K562 (cell line): ENCODE data around the gene EMC1. TPM values are rescaled to one million over a fixed set of nuclear protein-coding genes. Genes with fewer than 3 reads are reported as not detected.
A peak's percentile ranks its signal among the peaks of the same experiment; 100 is the strongest.

ENCODE experiments used
- ARID1B ChIP-seq: fragments of 450-650 bp; IDR thresholded peaks from 2 replicates; pipeline ENCODE4 v1.6.1; 2016; ENCODE audit warnings: antibody characterized with exemption, mild to moderate bottlenecking, inconsistent platforms
- BMI1 ChIP-seq: fragments of 150-350 bp; IDR thresholded peaks from 2 replicates; pipeline ENCODE4 v1.6.1; 2014; ENCODE audit warnings: low read length
- BRD9 ChIP-seq: fragments of 450-650 bp; IDR thresholded peaks from 2 replicates; pipeline ENCODE4 v1.6.1; 2018; ENCODE audit warnings: low read depth; ENCODE audit not compliant: partially characterized antibody
- CCNT2 ChIP-seq: IDR thresholded peaks from 2 replicates; pipeline ENCODE4 v1.6.1; 2011; ENCODE audit warnings: borderline replicate concordance, low read depth, mild to moderate bottlenecking, moderate library complexity, mixed read lengths, low read length; ENCODE audit not compliant: insufficient read length; ENCODE audit errors: extremely low read depth
- CEBPG ChIP-seq, 3 experiments: fragments of 200-800 bp in 1 of 3; sonication (Bioruptor generic) in 1 of 3; sonication (generic) in 1 of 3; formaldehyde crosslinking in 1 of 3; IDR thresholded peaks in 2 of 3; conservative IDR thresholded peaks in 1 of 3; 2 replicates each; pipeline versions ENCODE4 v1.6.1 to v1.8.0; 2016 to 2022; ENCODE audit warnings: missing compliant biosample characterization in 2 of 3, missing genetic modification characterization in 2 of 3, mild to moderate bottlenecking in 1 of 3, missing genetic modification reagents in 1 of 3
- DACH1 ChIP-seq: fragments of 450-650 bp; IDR thresholded peaks from 2 replicates; pipeline ENCODE4 v1.6.1; 2018; ENCODE audit not compliant: partially characterized antibody
- GABPA ChIP-seq: fragments of 200-800 bp; sonication (Bioruptor generic); conservative IDR thresholded peaks from 2 replicates; pipeline ENCODE4 v1.6.1; 2016; ENCODE audit warnings: low read depth, missing genetic modification characterization, missing compliant biosample characterization
- KLF13 ChIP-seq: fragments of 450-650 bp; IDR thresholded peaks from 2 replicates; pipeline ENCODE4 v1.6.1; 2016; ENCODE audit warnings: missing genetic modification characterization, low read depth, mild to moderate bottlenecking, missing compliant biosample characterization, moderate library complexity, borderline replicate concordance
- KLF6 ChIP-seq: fragments of 250-450 bp; sonication (Bioruptor Pico); IDR thresholded peaks from 2 replicates; pipeline ENCODE4 v1.4.0; 2020; ENCODE audit warnings: mild to moderate bottlenecking, moderate library complexity, borderline replicate concordance
- LEF1 ChIP-seq: fragments of 450-650 bp; IDR thresholded peaks from 2 replicates; pipeline ENCODE4 v1.6.1; 2016; ENCODE audit warnings: mild to moderate bottlenecking
- MAFK ChIP-seq: IDR thresholded peaks from 2 replicates; pipeline ENCODE4 v1.6.1; 2011; ENCODE audit warnings: low read length, improper control_type of control experiment
- MYNN ChIP-seq, 2 experiments: sonication (generic); formaldehyde crosslinking in 1 of 2; IDR thresholded peaks; 2 replicates each; pipeline versions ENCODE4 v1.5.0 to v1.6.1; 2016 to 2020; ENCODE audit warnings: antibody characterized with exemption in 1 of 2, missing genetic modification reagents in 1 of 2
- PYGO2 ChIP-seq: fragments of 450-650 bp; IDR thresholded peaks from 2 replicates; pipeline ENCODE4 v1.6.1; 2016; ENCODE audit warnings: mild to moderate bottlenecking, missing genetic modification characterization, moderate library complexity, missing compliant biosample characterization
- SMARCA4 ChIP-seq: fragments of 450-650 bp; IDR thresholded peaks from 2 replicates; pipeline ENCODE4 v1.6.1; 2016
- SMARCE1 ChIP-seq: fragments of 450-650 bp; IDR thresholded peaks from 2 replicates; pipeline ENCODE4 v1.7.1; 2016; ENCODE audit warnings: mild to moderate bottlenecking
- SP2 ChIP-seq: IDR thresholded peaks from 2 replicates; pipeline ENCODE4 v1.6.1; 2011; ENCODE audit warnings: mild to moderate bottlenecking, low read depth, low read length, moderate library complexity; ENCODE audit not compliant: poor library complexity, severe bottlenecking; ENCODE audit errors: extremely low read depth
- SREBF2 ChIP-seq: sonication (generic); formaldehyde crosslinking; IDR thresholded peaks from 2 replicates; pipeline ENCODE4 v1.4.0; 2020; ENCODE audit warnings: mild to moderate bottlenecking, missing genetic modification reagents
- TAF7 ChIP-seq: fragments of 450-650 bp; IDR thresholded peaks from 2 replicates; pipeline ENCODE4 v1.6.1; 2016; ENCODE audit warnings: missing genetic modification characterization, missing compliant biosample characterization
- TCF3 ChIP-seq: sonication (generic); formaldehyde crosslinking; IDR thresholded peaks from 2 replicates; pipeline ENCODE4 v1.4.0; 2020; ENCODE audit warnings: mild to moderate bottlenecking, missing genetic modification reagents
- ZC3H8 ChIP-seq: fragments of 450-650 bp; IDR thresholded peaks from 2 replicates; pipeline ENCODE4 v1.6.1; 2017
- ZFP30 ChIP-seq: fragments of 250-450 bp; sonication (Bioruptor Pico); IDR thresholded peaks from 2 replicates; pipeline ENCODE4 v1.8.0; 2022; ENCODE audit warnings: moderate library complexity, mild to moderate bottlenecking, inconsistent platforms, borderline replicate concordance
- ZNF699 ChIP-seq: fragments of 250-450 bp; sonication (Bioruptor Pico); IDR thresholded peaks from 2 replicates; pipeline ENCODE4 v1.8.0; 2021; ENCODE audit warnings: mild to moderate bottlenecking, moderate library complexity; ENCODE audit not compliant: insufficient replicate concordance
- polyA plus RNA-seq, 8 experiments: library from polyadenylated mRNA; depleted of rRNA in 4 of 8; stranded (reverse) in 5 of 8; unstranded in 3 of 8; fragments of >200 nt; fragmentation: Nextera tagmentation in 2 of 8; fragmentation: Illumina TruSeq in 1 of 8; extraction: Ambion mirVana in 2 of 8; extraction: Trizol in 1 of 8; gene quantifications; 2 replicates each; pipeline versions ENCODE4 v1.2.1 to v1.2.3, GENCODE V29; 2011 to 2014; ENCODE audit warnings: inconsistent platforms in 1 of 8, missing spikeins in 1 of 8
- total RNA-seq, 7 experiments: library from RNA; depleted of rRNA in 6 of 7; stranded (reverse); fragments of >200 nt in 6 of 7; fragmentation: Illumina TruSeq in 2 of 7; extraction: Trizol in 2 of 7; gene quantifications; 2 replicates each; pipeline versions ENCODE4 v1.2.1 to v1.2.3, GENCODE V29; 2011 to 2021; ENCODE audit warnings: low replicate concordance in 1 of 7

Gene EMC1
- total and polyA plus RNA-seq, 9 of the 15 experiments (the other 6 are each of a cell fraction or from before 2014, with no cell fraction given): 17.8 to 88.2 (median 37.4) TPM

DNA sequence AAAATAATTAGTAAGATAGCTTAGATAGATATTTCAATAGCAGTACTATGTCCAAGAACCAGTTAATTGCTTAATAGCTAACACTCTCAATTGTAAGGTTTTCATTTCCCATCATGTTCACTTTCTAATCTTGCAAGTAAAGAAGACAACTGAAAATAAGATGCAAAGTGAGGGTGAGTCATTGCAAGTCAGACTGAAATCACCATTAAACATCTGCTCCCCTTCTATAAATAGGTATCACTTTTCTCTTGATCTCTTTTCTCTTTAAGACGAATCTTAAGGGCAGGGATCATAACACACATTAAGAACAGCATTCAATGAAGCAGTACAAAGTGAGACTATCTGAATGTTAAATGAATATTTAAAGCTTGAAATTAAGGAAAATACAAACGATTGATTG lies 81.7 kb downstream of the EMC1 start (continued):
- TF ChIP-seq ARID1B (peak; percentile 81), SP2 (no peak), KLF13 (no peak), SREBF2 (no peak), CCNT2 (no peak), BRD9 (no peak), ZNF699 (CRISPR knock-in tag) (no peak), PYGO2 (tag) (no peak), TAF7 (tag) (no peak), GABPA (tag) (no peak), LEF1 (0 out of 2 replicates have a peak, but pooled peaks have one; percentile 35), DACH1 (no peak), SMARCA4 (peak; percentile 59; the same call in 1 of the 2 replicates), KLF6 (CRISPR knock-in tag) (no peak), TCF3 (CRISPR knock-in tag) (peak; percentile 88), ZFP30 (CRISPR knock-in tag) (no peak), BMI1 (no peak), ZC3H8 (no peak), MYNN (IDR thresholded peaks at IDR 0.05) (no peak), MYNN (CRISPR knock-in tag; IDR thresholded peaks at IDR 0.05) (no peak), SMARCE1 (peak; percentile 59; the same call in 1 of the 2 replicates), MAFK (no peak), CEBPG (CRISPR knock-in tag; IDR thresholded peaks at IDR 0.05) (no peak), CEBPG (tag; conservative IDR thresholded peaks at IDR 0.05 in 1 of 2, IDR thresholded peaks at IDR 0.05 in 1 of 2) (peak in 1 of 2 experiments; percentile 41; a peak in 2 of 4 replicates)
